NCI-H2107 (cell line): ENCODE measurements around the gene DDX6.
"Not testable (repeated sequence)": the region's sequence is repeated elsewhere in the genome, so short reads cannot be mapped to it uniquely, and the experiment has no call there.

Source experiments
- DNase-seq: peaks from one replicate; lab custom pipeline; 2025; lab: John Stamatoyannopoulos, UW

The DDX6 gene

GRCh38 chr11:118791961-118792569 is 1.1 kb upstream of the DDX6 start:
- no peak for DNase-seq

- no peak for DNase-seq
These were observed 430 bp downstream of the DDX6 start for GRCh38 chr11:118790357-118791110.

DNA sequence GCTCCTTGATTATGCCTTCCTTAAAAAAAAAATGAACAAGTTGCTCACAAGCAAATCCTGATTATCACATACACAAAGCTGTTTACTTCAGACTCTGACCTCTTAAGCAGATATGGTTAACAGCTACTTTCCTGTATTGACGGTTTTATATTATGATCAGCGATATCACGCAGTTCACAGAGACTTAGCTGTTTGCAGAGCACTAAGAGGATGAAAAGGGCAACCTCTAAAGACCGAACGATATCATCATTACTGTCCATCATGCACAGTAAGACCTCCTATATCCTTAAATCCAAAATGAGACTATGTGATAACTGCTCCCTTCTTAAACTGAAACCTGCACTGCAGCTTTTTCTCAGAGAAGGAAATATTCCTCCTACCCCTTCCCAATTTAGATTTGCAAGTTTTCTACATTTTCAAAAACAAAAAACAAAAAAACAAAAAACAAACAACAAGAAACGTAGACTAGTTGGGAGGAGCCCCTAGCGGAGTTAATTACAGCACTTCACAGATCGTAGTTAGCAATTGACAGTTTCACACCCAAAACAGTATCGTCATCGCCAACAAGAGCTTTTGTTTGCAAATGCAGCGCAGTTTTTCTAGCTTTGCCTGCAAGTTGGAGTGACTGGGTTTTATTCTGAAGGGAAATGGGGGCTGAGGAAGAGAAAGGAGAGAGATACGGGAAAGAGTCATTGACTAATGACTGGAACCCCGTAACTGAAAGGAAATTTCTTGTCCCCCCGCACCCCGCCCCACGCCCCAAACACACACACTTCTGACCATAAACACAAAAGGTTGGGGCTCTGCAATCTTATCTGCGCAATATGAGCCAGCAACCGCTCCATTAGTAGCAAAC is 1.2 kb downstream of the DDX6 start:
- no peak for DNase-seq

DNA sequence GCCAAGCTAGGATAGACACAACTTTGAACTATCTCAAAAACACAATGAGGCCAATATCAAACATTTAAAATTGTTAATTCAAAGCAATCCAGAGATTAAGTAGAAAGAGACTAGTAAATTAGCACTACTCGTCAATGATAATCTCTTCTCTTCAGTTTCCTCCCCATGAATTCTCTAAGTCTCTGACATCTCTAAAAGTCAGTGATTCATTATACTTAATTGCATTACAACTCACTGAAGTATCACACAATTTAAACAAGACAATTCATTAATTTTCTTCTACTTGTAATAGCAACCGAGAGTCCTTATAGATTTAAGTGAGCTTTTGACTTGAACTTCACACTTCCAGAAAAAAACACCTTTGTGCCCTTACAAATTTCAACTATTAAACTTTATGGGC is 4.3 kb downstream of the DDX6 start:
- DNase-seq, result no peak

DNA sequence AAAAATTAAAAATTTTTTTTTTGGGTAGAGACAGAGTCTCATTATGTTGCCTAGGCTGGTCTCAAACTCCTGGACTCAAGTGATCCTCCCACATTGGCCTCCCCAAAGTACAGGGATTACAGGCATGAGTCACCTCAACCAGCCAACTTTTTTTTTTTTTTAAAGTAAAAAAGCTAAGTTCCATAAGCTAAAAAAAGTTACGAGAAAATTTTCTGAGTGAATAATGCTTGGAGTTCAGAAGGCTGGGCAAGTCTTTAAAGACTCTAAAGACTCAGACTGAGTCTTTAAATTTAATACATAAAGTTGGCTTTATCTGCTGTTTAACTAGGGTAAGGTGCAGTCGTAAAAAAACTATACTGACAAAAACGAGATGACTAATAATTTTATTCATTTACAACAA is 5.6 kb downstream of the DDX6 start:
- DNase-seq, result no peak

GRCh38 chr11:118783724-118784495 is 7.1 kb downstream of the DDX6 start:
- no peak for DNase-seq

- not testable (repeated sequence) for DNase-seq
These were observed 7.6 kb downstream of the DDX6 start for GRCh38 chr11:118783324-118783723.

DNA sequence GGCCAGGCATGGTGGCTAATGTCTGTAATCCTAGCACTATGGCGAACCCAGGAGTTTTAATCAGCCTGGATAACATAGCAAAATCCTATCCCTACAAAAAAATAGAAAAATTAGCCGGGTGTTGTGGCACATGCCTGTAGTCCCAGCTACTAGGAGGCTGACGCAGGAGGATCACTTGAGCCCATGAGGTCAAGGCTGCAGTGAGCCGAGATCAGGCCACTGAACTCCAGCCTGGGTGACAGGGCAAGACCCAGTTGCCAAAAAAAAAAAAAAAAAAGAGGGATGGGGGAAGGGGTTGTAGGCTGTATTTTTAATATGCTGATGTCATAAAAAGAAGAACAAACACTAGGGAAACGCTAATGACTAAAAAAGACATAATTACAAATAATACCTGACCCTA is 12.1 kb downstream of the DDX6 start:
- DNase-seq, result no peak

- DNase-seq, result no peak
These were observed 16.9 kb downstream of the DDX6 start for GRCh38 chr11:118774032-118774431.

DNA sequence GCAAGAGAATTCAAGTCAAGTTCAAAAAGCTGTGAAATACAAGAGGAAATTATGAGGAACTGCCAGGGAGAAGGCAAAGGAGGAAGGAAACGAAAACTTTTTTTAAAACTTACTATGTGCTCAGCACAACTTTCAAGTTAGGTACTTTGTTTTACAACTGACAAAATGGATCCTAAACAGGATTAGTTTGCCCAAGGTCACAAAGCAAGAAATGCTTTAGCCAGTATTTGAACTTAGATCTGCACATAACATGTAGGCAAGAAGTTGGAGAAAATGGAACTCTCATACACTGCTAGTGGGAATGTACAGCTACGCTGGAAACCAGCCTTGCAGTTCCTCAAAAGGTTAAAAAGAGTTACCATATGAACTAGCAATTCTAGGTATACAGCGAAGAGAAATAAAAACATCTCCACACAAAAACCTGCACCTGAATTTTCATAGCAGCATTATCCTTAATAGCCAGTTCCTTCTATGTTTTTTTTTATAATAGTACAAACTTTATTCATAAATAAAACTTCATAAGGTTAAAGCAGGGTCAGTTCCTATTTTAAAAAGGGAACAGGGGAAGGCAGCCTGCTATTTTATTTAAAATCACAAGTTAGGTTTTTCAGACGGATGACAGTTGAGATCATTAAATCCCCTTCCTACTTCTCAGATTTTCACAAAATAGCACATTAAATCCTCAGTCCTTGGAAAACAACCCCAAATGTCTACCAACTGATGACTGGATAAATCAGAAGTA is 19.2 kb downstream of the DDX6 start:
- DNase-seq, result no peak

GRCh38 chr11:118768690-118769089 is 22.3 kb downstream of the DDX6 start:
- no peak for DNase-seq

DNA sequence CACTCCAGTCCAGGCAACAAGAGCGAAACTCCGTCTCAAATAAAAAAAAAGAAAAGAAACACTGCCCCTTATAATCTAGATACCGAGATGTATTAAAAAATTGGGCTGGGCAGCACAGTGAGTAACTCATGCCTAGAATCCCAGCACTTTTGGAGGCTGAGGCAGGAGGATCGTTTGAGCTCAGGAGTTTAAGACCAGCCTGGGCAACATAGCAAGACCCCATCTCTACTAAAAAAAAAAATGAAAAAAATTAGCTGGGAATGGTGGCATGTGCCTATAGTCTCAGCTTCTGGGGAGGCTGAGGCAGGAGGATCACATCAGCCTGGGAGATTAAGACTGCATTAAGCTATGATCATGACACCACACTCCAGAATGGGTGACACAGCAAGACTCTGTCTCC is 24.9 kb downstream of the DDX6 start:
- DNase-seq, result no peak

- not testable (repeated sequence) for DNase-seq
These were observed 25.8 kb downstream of the DDX6 start for GRCh38 chr11:118765095-118765691.

GRCh38 chr11:118763041-118763440 is 27.9 kb downstream of the DDX6 start:
- DNase-seq, result no peak

DNA sequence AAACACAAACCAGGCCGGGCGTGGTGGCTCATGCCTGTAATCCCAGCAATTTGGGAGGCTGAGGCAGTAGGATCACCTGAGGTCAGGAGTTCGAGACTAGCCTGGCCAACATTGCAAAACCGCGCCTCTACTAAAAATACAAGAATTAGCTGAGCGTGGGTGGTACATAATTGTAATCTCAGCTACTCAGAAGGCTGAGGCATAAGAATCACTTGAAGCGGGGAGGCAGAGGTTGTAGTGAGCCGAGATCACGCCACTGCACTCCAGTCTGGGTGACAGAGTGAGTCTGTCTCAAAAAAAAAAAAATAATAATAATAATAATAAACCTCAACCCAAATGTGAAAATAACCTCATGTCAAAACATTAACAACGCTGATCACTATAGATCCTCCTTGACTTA is 29.0 kb downstream of the DDX6 start:
- not testable (repeated sequence) for DNase-seq

- no peak for DNase-seq
These were observed 33.0 kb downstream of the DDX6 start for GRCh38 chr11:118757876-118758399.

DNA sequence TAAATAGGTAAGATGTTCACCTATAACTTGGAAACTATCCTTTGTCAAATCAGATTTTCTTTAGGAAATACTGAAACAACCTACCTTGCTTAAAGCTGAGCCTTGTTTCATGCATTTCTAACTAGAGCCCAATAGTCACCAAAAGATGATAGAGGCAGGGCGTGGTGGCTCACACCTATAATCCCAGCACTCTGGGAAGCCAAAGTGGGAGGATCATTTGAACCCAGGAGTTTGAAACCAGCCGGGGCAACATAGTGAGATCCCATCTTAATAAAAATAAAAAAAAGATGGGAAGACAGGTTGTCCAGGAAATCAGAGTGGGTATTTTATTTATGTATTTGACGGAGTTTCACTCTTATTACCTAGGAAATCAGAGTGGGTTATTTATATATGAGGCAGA is 38.3 kb downstream of the DDX6 start:
- no peak for DNase-seq

DNA sequence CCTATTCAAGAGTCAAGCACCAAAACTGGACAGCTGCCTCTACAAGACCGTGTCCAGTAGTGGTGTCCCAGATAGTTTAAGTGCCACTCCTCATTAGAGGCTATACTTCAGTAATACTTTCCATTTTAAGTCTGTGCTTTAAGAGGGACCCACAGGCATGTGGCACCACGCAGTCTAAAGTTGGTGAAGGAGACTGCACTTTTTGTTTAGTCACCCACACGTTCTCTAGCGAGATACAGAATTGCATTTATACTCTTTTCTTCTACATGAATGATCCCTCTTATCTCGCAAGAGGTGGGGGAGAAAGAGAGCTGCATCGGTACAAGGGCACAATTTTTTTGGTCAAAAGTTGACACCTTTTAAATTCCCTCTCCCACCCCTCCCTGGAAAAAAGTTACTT is 41.5 kb downstream of the DDX6 start:
- DNase-seq, result no peak

DNA sequence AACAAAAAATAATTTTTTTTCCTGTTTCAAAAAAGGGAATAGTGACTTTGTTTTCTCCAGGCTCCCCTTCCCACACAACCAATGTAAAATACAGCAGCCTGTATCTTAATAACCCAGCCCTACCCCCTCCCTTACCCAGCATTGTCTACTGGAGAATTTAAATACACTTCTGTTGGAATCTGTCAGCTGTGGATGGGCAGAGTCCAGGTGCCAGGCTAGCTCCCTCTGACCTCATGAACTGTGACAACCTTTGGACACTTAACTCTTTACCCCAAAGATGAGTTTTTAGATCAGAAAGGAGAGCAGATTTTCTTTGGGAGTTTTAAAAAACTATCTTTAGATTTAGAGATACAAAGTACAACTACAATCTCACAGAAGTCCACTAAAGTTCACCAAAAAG is 42.9 kb downstream of the DDX6 start:
- DNase-seq, result no peak

GRCh38 chr11:118746988-118747585 is 43.9 kb downstream of the DDX6 start:
- no peak for DNase-seq
